Upper lobe of left lung (tissue), 6 donors: Measurements from ENCODE around the gene ITGA5. TPM values are rescaled to one million over a fixed set of nuclear protein-coding genes. Genes with fewer than 3 reads are reported as not detected.
A peak's percentile ranks its signal among the peaks of the same experiment; 100 is the strongest.

Source experiments
- ATAC-seq, 2 donors: fragments of 200-7000 bp; cut with Tn5 transposase; one replicate each; pipeline ENCODE4 v1.9.1; 2022; ENCODE audit warnings: mild to moderate bottlenecking in 2 of 2, moderate library complexity in 2 of 2; ENCODE audit not compliant: low FRiP score in 2 of 2
- DNase-seq, 2 donors: peaks; one replicate each; pipeline ENCODE4 v3.0.0-alpha.2; 2019 to 2020
- H3K27ac ChIP-seq, 4 donors: fragments of 200-600 bp; sonication (generic); one replicate each; pipeline ENCODE4 v1.5.1; 2016 to 2019
- H3K27me3 ChIP-seq, 4 donors: fragments of 200-600 bp; sonication (generic); one replicate each; pipeline ENCODE4 v1.5.1; 2017 to 2019
- H3K36me3 ChIP-seq, 4 donors: fragments of 200-600 bp; sonication (generic); one replicate each; pipeline ENCODE4 v1.5.1; 2016 to 2019
- H3K4me1 ChIP-seq, 4 donors: fragments of 200-600 bp; sonication (generic); one replicate each; pipeline ENCODE4 v1.5.1; 2018 to 2019
- H3K4me3 ChIP-seq, 4 donors: fragments of 200-600 bp; sonication (generic); one replicate each; pipeline ENCODE4 v1.5.1; 2017 to 2019; ENCODE audit warnings: mild to moderate bottlenecking in 2 of 4, moderate library complexity in 1 of 4
- H3K9me3 ChIP-seq, 4 donors: fragments of 200-600 bp; sonication (generic); one replicate each; pipeline ENCODE4 v1.5.1; 2018 to 2019
- EP300 ChIP-seq, 4 donors: sonication (generic); formaldehyde crosslinking; IDR thresholded peaks; one replicate each; pipeline ENCODE4 v1.5.1; 2017; ENCODE audit warnings: antibody characterized with exemption in 4 of 4, control low read depth in 2 of 4
- POLR2A ChIP-seq, 4 donors: fragments of 450-650 bp; IDR thresholded peaks; one replicate each; pipeline ENCODE4 v1.5.1; 2016 to 2017; ENCODE audit warnings: antibody characterized with exemption in 4 of 4, mild to moderate bottlenecking in 2 of 4
- POLR2AphosphoS5 ChIP-seq, 2 donors: sonication (generic); formaldehyde crosslinking; IDR thresholded peaks; one replicate each; pipeline ENCODE4 v1.5.1; 2017; ENCODE audit warnings: antibody characterized with exemption in 2 of 2
- WGBS, 2 donors: methylation state at CpG; one replicate each; pipeline ENCODE4 v1.1.5; 2017 to 2018; 5-methylcytosine and 5-hydroxymethylcytosine counted together
- total RNA-seq, 6 donors: library from RNA; depleted of rRNA in 4 of 6; stranded (reverse); fragments of >200 nt in 4 of 6; gene quantifications; one replicate each; pipeline versions ENCODE4 v1.1.0 to v1.2.1, GENCODE V29; 2016 to 2021
- TF ChIP-seq, protein P1 (sequence below), 6 experiments: fragments of 450-650 bp in 4 of 6; fragments of 200-600 bp in 2 of 6; sonication (generic) in 2 of 6; IDR thresholded peaks; one replicate each; pipeline ENCODE4 v1.5.1; 2016 to 2019; ENCODE audit warnings: antibody characterized with exemption in 6 of 6
- donor health status: DM: no; HTN: no; CAD: no; lungs with moderate emphysema.
- donor health status: DM: no; HTN: yes; CAD: no; lungs with severe emphysema.

Gene ITGA5
- total RNA-seq, 6 donors from 2014 or later = 48.3 to 146 (median 92.6) TPM

DNA sequence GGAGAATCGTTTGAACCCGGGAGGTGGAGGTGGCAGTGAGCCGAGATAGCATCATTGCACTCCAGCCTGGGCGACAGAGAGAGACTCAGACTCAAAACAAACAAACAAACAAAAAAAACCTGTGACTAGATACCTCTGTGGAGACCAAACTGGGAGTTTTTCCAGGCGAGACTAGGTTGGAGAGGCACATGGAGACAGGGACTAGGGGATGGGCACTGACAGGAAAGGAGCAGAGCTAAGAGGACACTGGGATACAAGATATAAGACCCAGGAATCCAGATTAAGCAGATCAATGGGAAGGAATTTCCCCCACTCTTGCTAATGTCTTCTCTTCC, 4.7 kb upstream of the ITGA5 start:
- DNase-seq = no peak
- Histone ChIP-seq H3K4me1 (peaks cover 44 to 50% (median 49%) of the 10 kb centered on the region in 4 donors), H3K27me3 (no peaks in the 10 kb centered on the region), H3K9me3 (no peaks in the 10 kb centered on the region), H3K36me3 (no peaks in the 10 kb centered on the region), H3K27ac (peak overlapping the region in 2 of 4 donors; percentile 16 to 38), H3K4me3 (no peak overlapping the region)
- ATAC-seq = no peak
- TF ChIP-seq, protein P1, sequence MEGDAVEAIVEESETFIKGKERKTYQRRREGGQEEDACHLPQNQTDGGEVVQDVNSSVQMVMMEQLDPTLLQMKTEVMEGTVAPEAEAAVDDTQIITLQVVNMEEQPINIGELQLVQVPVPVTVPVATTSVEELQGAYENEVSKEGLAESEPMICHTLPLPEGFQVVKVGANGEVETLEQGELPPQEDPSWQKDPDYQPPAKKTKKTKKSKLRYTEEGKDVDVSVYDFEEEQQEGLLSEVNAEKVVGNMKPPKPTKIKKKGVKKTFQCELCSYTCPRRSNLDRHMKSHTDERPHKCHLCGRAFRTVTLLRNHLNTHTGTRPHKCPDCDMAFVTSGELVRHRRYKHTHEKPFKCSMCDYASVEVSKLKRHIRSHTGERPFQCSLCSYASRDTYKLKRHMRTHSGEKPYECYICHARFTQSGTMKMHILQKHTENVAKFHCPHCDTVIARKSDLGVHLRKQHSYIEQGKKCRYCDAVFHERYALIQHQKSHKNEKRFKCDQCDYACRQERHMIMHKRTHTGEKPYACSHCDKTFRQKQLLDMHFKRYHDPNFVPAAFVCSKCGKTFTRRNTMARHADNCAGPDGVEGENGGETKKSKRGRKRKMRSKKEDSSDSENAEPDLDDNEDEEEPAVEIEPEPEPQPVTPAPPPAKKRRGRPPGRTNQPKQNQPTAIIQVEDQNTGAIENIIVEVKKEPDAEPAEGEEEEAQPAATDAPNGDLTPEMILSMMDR (IDR thresholded peaks at IDR 0.05) = no peak
- TF ChIP-seq POLR2AphosphoS5 (IDR thresholded peaks at IDR 0.05) (no peak), POLR2A (IDR thresholded peaks at IDR 0.05) (no peak), EP300 (IDR thresholded peaks at IDR 0.05) (no peak)
- WGBS, 2 donors = 70 to 89% methylated on average over 5 of the region's 5 CpGs

DNA sequence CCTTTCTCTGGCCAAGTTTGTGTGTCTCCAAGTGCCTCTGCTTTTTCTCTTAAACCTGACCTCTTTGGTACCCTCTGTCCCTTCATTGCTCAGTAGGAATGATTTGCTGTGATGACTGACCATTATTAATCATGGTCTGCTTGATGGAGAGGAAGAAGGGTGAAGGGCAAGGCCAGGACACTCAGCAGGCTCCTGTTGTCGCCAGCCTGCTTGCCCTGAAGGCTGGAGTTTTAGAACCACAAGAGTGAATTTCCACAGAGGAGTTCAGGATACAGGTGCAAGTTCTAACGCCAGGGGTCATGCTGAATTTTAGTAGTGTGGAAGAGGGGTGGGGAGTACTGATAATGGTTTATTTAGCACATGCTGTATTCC, 2.8 kb upstream of the ITGA5 start:
- Histone ChIP-seq H3K36me3 (no peaks in the 10 kb centered on the region), H3K9me3 (no peaks in the 10 kb centered on the region), H3K4me1 (peaks cover 34 to 41% (median 37%) of the 10 kb centered on the region in 4 donors), H3K4me3 (no peak overlapping the region), H3K27ac (peak overlapping the region; percentile 57 to 95 (median 78)), H3K27me3 (no peaks in the 10 kb centered on the region)
- no peak for ATAC-seq
- 68 to 72% methylated on average over 2 of the region's 2 CpGs for WGBS, 2 donors
- DNase-seq = no peak
- TF ChIP-seq POLR2A (IDR thresholded peaks at IDR 0.05) = no peak
- TF ChIP-seq, protein P1 (IDR thresholded peaks at IDR 0.05) = no peak
- TF ChIP-seq POLR2AphosphoS5 (IDR thresholded peaks at IDR 0.05) = no peak
- no peak for TF ChIP-seq EP300 (IDR thresholded peaks at IDR 0.05)

DNA sequence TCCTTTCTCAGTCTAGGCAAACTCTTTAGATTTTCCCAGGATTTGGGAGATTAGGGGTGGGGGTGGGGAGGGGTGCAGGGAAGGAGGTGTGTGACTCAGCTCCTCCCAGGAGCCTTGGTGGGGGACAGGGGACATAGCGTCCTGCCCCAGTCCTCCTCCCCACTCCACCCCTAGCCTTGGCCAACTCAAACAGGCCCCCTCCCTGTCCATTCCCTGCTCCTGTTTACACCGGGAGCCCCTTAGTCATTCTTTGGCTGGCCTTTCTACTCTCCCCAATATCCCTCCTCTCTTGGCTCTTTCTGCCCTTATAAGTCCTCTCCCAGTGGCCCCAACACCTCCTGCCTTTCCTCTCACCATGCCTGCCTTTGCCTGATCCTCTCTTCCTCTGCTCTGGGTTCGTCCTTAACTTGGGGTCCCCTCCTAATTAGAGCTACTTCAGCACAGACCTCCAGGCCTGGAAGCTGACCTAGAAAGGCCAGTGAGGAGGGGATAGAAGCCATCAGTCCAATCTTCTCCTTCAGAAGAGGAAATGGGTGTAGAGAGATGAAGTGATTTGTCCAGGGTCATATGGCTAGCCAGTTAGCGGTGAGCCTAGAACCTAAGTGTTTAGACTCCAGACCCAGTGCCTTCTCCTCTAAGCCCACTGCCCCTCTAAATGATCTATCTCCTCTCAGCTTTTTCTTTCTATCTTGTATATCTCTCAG, 2.3 kb upstream of the ITGA5 start:
- Histone ChIP-seq H3K27ac (peak overlapping the region; percentile 57 to 95 (median 78)), H3K9me3 (no peaks in the 10 kb centered on the region), H3K4me1 (peaks cover 35 to 43% (median 41%) of the 10 kb centered on the region in 4 donors), H3K27me3 (no peaks in the 10 kb centered on the region), H3K4me3 (no peak overlapping the region), H3K36me3 (no peaks in the 10 kb centered on the region)
- 53 to 57% methylated on average over 4 of the region's 4 CpGs for WGBS, 2 donors
- TF ChIP-seq POLR2A (IDR thresholded peaks at IDR 0.05) (no peak), POLR2AphosphoS5 (IDR thresholded peaks at IDR 0.05) (peak in 1 of 2 donors; percentile 15), EP300 (IDR thresholded peaks at IDR 0.05) (peak in 2 of 4 donors; percentile 14 to 22)
- TF ChIP-seq, protein P1 (IDR thresholded peaks at IDR 0.05) = no peak
- ATAC-seq (peak; percentile 48 to 60), DNase-seq (no peak)

DNA sequence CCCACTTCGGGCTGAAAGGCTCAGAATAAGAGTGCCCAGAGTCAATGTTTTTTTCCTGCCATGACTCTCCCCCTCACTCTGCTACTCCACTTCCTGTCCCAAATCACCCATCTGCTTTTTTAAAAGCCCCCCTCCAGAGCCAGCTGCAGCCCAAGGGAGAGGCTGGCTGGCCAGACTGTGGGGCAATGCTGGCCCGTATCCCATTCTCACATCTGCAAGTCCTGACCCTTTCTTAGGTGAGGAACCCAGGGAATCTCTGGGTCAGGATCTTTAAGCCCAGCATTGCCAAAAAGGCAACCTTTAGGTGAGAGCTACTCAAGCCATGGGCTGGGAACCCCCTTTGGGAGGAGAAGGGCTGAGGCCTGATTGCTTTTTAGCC, 1.7 kb upstream of the ITGA5 start:
- WGBS, 2 donors = 45 to 62% methylated on average over 2 of the region's 2 CpGs
- no peak overlapping the region for H3K4me3 ChIP-seq
- no peaks in the 10 kb centered on the region for H3K27me3 ChIP-seq
- no peak for DNase-seq
- H3K36me3 ChIP-seq = no peaks in the 10 kb centered on the region
- no peaks in the 10 kb centered on the region for H3K9me3 ChIP-seq
- H3K27ac ChIP-seq = peak overlapping the region; percentile 30 to 95 (median 75)
- TF ChIP-seq, protein P1 (IDR thresholded peaks at IDR 0.05) = no peak
- TF ChIP-seq POLR2AphosphoS5 (IDR thresholded peaks at IDR 0.05) (no peak), EP300 (IDR thresholded peaks at IDR 0.05) (no peak), POLR2A (IDR thresholded peaks at IDR 0.05) (no peak)
- peaks cover 39 to 49% (median 42%) of the 10 kb centered on the region in 4 donors for H3K4me1 ChIP-seq
- ATAC-seq = no peak
